Immature natural killer cell (primary cell): ENCODE data around the gene MED7. TPM values are rescaled to one million over a fixed set of nuclear protein-coding genes. Genes with fewer than 3 reads are reported as not detected.

Experiments
- DNase-seq, 3 donors: peaks; one replicate each; pipeline ENCODE4 v3.0.0; 2022; ENCODE audit warnings: mixed read lengths in 1 of 3
- H3K27ac Mint-ChIP-seq, 6 donors: one replicate each; pipeline ENCODE4 v1.8.0; 2020; ENCODE audit warnings: mixed read lengths in 6 of 6, mild to moderate bottlenecking in 5 of 6, inconsistent platforms in 4 of 6, moderate library complexity in 3 of 6
- H3K27me3 Mint-ChIP-seq, 3 donors: one replicate each; pipeline ENCODE4 v1.8.0; 2020 to 2021; ENCODE audit warnings: low read depth in 3 of 3, mild to moderate bottlenecking in 3 of 3, mixed read lengths in 3 of 3, moderate library complexity in 3 of 3, inconsistent platforms in 1 of 3
- H3K36me3 Mint-ChIP-seq, 3 donors: one replicate each; pipeline ENCODE4 v1.8.0; 2020; ENCODE audit warnings: mixed read lengths in 3 of 3, inconsistent platforms in 2 of 3, mild to moderate bottlenecking in 2 of 3
- H3K4me1 Mint-ChIP-seq, 2 donors: one replicate each; pipeline ENCODE4 v1.8.0; 2020; ENCODE audit warnings: inconsistent platforms in 2 of 2, mild to moderate bottlenecking in 2 of 2, mixed read lengths in 2 of 2, moderate library complexity in 1 of 2
- H3K4me3 Mint-ChIP-seq, 5 donors: one replicate each; pipeline ENCODE4 v1.8.0; 2020; ENCODE audit warnings: mild to moderate bottlenecking in 5 of 5, mixed read lengths in 5 of 5, inconsistent platforms in 3 of 5, moderate library complexity in 3 of 5
- H3K9me3 Mint-ChIP-seq, 6 donors: one replicate each; pipeline ENCODE4 v1.8.0; 2020; ENCODE audit warnings: mild to moderate bottlenecking in 6 of 6, mixed read lengths in 6 of 6, inconsistent platforms in 4 of 6, moderate library complexity in 3 of 6
- polyA plus RNA-seq, 3 donors: library from polyadenylated mRNA; unstranded; fragments of 300-500 nt; fragmentation: Illumina TruSeq; gene quantifications; one replicate each; pipeline ENCODE4 v1.2.3, GENCODE V29; 2021

The MED7 gene
- polyA plus RNA-seq, 3 donors from 2014 or later = 14.6 to 17.9 (median 16.7) TPM

DNA sequence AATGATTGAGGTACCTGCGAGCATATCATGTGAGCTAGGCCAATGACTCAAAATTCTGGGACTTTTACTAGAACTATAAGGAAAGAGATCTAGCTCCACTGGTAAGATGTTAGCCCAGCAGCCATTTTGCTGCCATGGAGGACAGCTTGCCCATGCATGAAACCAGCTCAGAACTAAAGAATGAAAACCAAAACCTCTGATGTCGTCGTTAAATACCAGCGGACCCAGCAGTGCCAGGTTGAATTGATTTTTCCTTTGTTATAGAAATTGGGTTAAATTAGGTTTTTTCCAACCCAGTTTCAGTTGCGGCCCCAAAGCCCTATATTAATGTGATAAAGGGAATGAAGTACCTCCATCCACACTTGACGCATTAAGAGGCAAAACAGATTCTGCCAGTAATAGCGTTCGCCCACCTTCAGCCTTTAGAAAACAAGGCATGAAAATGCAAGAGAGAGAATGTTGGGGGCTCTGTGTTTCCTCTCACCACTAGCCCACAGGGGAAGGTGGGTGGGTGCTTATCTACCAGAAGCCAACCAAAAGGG lies 32.5 kb upstream of the MED7 start:
- Mint-ChIP-seq H3K27ac (peak overlapping the region in 1 of 6 donors; percentile 45), H3K27me3 (no peaks in the 10 kb centered on the region), H3K36me3 (no peaks in the 10 kb centered on the region), H3K4me3 (no peak overlapping the region), H3K4me1 (peaks cover 36 to 40% of the 10 kb centered on the region in 2 donors), H3K9me3 (no peaks in the 10 kb centered on the region)
- DNase-seq = no peak

DNA sequence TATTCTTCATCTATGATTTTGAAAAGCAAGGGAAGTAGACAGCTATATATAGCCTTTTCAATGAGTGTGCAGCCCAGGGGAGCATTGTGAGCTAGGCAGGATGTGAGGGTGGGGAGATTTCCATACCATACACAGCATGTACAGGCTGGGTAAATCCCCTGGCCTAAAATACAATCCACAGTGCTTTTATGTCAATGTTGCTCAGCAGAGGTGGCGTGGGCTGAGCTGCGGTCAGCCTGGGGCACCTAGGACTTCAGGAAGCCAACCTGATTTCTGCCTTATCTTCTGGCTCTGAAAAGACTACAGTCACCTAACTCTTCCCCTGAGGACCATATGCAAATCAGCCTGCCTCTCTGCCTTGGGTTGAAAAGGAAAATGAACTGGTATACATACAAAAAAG lies 29.7 kb upstream of the MED7 start:
- peak; percentile 35 to 44 (median 39) for DNase-seq
- peak overlapping the region in 2 of 5 donors; percentile 14 to 57 for H3K4me3 Mint-ChIP-seq
- H3K9me3 Mint-ChIP-seq = no peaks in the 10 kb centered on the region
- H3K27me3 Mint-ChIP-seq = no peaks in the 10 kb centered on the region
- peaks cover 16 to 21% of the 10 kb centered on the region in 2 donors for H3K4me1 Mint-ChIP-seq
- no peaks in the 10 kb centered on the region for H3K36me3 Mint-ChIP-seq
- H3K27ac Mint-ChIP-seq = peak overlapping the region; percentile 28 to 88 (median 74)

GRCh38 chr5:157168286-157168685 lies 25.6 kb upstream of the MED7 start:
- no peak for DNase-seq
- Mint-ChIP-seq H3K4me1 (peaks cover 17 to 25% of the 10 kb centered on the region in 2 donors), H3K4me3 (no peak overlapping the region), H3K36me3 (no peaks in the 10 kb centered on the region), H3K27me3 (peaks cover 0 to 5% (median 2%) of the 10 kb centered on the region in 3 donors), H3K27ac (no peak overlapping the region), H3K9me3 (no peaks in the 10 kb centered on the region)

DNA sequence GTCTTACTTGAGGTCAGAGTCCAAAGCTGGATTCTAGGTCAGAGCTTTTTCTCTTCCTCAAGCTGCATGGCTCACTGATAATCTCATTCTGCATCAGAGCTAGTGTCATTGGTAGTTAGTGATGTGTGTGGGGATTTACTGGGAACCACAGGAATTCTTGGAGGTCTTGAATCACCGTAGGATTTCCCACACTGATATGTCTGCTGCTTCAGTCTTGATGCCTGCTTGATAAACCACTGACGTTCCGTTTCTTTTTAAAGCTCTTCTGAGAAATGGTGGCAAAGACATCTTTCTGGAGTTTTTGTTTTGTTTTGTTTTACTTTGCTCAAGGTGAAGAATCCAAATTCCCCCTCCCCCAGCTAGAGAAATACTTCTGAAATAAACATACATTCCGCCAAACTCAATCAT lies 24.6 kb upstream of the MED7 start:
- H3K27ac Mint-ChIP-seq = peak overlapping the region in 1 of 6 donors; percentile 42
- H3K4me3 Mint-ChIP-seq = peak overlapping the region in 1 of 5 donors; percentile 58
- no peak for DNase-seq
- peaks cover 0 to 6% (median 4%) of the 10 kb centered on the region in 3 donors for H3K27me3 Mint-ChIP-seq
- no peaks in the 10 kb centered on the region for H3K36me3 Mint-ChIP-seq
- H3K9me3 Mint-ChIP-seq = no peaks in the 10 kb centered on the region
- peaks cover 8 to 15% of the 10 kb centered on the region in 2 donors for H3K4me1 Mint-ChIP-seq

GRCh38 chr5:157166214-157167213 lies 23.8 kb upstream of the MED7 start, which contains the start of gene GARIN3:
Gene GARIN3, minus strand, starts transcription at chr5:157166264. Its CDS starts 96 bp downstream, at chr5:157166168.
- Mint-ChIP-seq H3K4me3 (peak within 1 kb of the TSS in 1 of 5 donors; percentile 58), H3K36me3 (no peaks in the 10 kb centered on the region), H3K9me3 (no peaks in the 10 kb centered on the region), H3K27ac (peak within 1 kb of the TSS in 1 of 6 donors; percentile 30), H3K4me1 (peaks cover 2 to 8% of the 10 kb centered on the region in 2 donors), H3K27me3 (peaks cover 0 to 6% (median 4%) of the 10 kb centered on the region in 3 donors)
- no peak for DNase-seq

DNA sequence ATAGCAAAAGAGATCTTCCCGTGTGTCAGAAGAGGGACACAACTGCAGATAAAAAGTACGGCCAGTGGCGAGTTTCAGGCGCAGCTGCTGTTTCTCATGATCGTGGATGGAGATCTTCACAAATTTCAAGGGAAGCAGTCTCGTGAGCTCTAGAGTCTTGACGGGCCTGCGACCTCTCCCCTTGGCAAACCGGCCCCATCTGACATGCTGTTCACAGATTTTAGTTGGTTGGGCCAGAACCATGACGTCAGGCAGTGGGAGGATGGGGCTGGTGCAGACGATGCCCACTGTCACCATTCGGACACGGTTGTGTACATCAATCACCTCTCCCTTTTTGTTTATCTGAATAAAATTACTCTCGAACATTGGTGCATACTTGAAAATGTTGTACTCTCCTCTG lies 23.0 kb upstream of the MED7 start:
- Mint-ChIP-seq H3K27ac (no peak overlapping the region), H3K36me3 (no peaks in the 10 kb centered on the region), H3K9me3 (no peaks in the 10 kb centered on the region), H3K4me3 (no peak overlapping the region), H3K27me3 (peaks cover 0 to 6% (median 4%) of the 10 kb centered on the region in 3 donors), H3K4me1 (peaks cover 2 to 8% of the 10 kb centered on the region in 2 donors)
- DNase-seq = no peak

- H3K9me3 Mint-ChIP-seq = no peaks in the 10 kb centered on the region
- no peak overlapping the region for H3K27ac Mint-ChIP-seq
- H3K36me3 Mint-ChIP-seq = no peaks in the 10 kb centered on the region
- peaks cover 0 to 6% (median 4%) of the 10 kb centered on the region in 3 donors for H3K27me3 Mint-ChIP-seq
- no peak for DNase-seq
- no peak overlapping the region for H3K4me3 Mint-ChIP-seq
- H3K4me1 Mint-ChIP-seq = peaks cover 2 to 8% of the 10 kb centered on the region in 2 donors
Observed at GRCh38 chr5:157165261-157165660, 22.6 kb upstream of the MED7 start.

DNA sequence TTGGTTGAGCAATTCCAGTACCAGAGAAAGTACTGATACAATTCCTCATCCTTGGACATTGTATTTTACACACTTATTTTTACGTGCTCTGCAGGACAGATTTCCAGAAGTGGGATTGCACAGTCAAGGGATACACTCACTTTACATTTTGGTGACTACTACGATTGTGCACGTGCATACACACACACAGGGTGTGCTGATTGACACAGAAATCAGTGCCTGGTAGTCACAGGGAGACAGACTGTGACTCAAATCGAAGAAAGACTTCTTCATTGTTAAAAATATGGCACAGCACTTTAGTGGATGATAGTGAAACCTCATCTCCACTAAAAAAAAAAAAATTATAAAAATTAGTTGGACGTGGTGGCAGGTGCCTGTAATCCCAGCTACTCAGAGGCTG lies 21.9 kb upstream of the MED7 start:
- no peak overlapping the region for H3K4me3 Mint-ChIP-seq
- DNase-seq = no peak
- peaks cover 4 to 8% of the 10 kb centered on the region in 2 donors for H3K4me1 Mint-ChIP-seq
- no peaks in the 10 kb centered on the region for H3K9me3 Mint-ChIP-seq
- no peak overlapping the region for H3K27ac Mint-ChIP-seq
- peaks cover 0 to 6% (median 4%) of the 10 kb centered on the region in 3 donors for H3K27me3 Mint-ChIP-seq
- H3K36me3 Mint-ChIP-seq = no peaks in the 10 kb centered on the region

DNA sequence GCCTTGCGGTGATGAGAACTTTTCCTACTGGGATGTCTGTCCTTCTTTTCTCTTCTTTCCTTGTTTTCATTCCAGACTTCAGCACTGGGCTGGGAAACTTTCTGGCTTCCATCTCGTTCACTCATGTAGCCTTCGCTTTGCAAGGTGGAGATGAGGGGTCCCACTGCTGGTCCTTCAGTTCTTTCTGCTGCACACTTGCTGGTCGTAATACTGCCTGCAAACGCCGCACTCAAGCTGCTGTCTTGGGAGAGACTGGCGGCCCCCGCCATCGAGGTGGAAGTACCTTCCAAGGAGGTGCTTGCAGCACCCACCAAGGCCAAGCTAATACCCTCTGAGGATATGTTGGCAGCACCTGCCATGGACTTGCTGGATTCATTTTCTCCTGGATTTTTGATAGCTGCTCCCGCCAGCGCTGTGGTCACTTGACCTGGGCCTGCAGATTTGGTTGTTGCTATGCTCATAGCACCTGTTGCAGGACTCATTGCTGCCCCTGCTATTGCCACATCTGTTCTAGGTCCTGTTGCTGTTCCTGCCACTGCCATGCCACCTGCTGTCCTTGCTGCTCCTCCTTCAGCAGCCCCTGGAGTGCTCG lies 20.4 kb upstream of the MED7 start:
- no peak overlapping the region for H3K27ac Mint-ChIP-seq
- no peak overlapping the region for H3K4me3 Mint-ChIP-seq

DNA sequence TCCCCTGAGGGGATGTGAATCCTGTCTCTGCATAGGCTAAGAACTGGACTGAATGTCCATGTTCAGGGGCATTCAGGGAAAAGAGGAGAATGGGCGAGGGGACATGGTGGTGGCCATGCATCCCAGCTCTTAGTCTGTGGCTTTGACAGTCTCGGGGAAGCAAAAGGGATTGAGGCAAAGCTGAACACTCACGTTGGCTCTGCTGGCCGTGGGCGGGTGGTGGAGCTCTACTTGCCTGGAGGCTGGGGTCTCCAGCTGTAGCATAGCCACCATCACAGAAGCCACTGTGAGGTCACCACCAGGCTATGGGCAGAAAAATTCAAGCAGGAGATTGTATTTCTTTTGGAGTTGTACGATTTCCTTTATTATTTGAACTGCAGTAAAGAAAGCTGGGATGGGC lies 19.3 kb upstream of the MED7 start:
- Mint-ChIP-seq H3K4me1 (peaks cover 5 to 8% of the 10 kb centered on the region in 2 donors), H3K36me3 (no peaks in the 10 kb centered on the region), H3K27ac (no peak overlapping the region), H3K27me3 (peaks cover 2 to 6% (median 4%) of the 10 kb centered on the region in 3 donors), H3K4me3 (no peak overlapping the region), H3K9me3 (no peaks in the 10 kb centered on the region)
- DNase-seq = no peak

More for the DNA sequence above, 20.4 kb upstream of the MED7 start:
- H3K27me3 Mint-ChIP-seq = peaks cover 2 to 6% (median 4%) of the 10 kb centered on the region in 3 donors
- no peaks in the 10 kb centered on the region for H3K36me3 Mint-ChIP-seq
- no peaks in the 10 kb centered on the region for H3K9me3 Mint-ChIP-seq
- DNase-seq = no peak
- peaks cover 9 to 13% of the 10 kb centered on the region in 2 donors for H3K4me1 Mint-ChIP-seq

DNA sequence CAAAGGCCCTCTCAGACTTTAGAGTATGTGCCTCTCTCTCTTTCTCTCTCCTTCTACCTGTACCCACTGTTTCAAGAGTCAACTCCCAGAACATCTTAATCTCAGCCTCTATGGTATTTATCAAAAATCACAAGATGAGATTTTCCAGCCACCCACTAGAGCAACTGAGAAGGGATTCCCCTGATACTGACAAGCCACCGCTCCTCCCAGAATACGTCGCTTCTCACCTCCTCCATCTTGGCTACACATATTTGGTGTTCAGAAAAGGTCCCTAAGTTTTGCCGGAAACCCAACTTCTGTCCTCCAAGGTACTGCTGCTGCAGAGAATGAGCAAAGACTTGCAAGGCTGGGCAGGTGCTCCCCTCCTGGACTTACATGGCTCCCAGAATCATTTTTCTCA lies 17.3 kb upstream of the MED7 start:
- H3K36me3 Mint-ChIP-seq = no peaks in the 10 kb centered on the region
- no peak for DNase-seq
- H3K27ac Mint-ChIP-seq = peak overlapping the region in 1 of 6 donors; percentile 70
- peaks cover 2 to 8% (median 2%) of the 10 kb centered on the region in 3 donors for H3K27me3 Mint-ChIP-seq
- no peaks in the 10 kb centered on the region for H3K9me3 Mint-ChIP-seq
- H3K4me1 Mint-ChIP-seq = peaks cover 10 to 14% of the 10 kb centered on the region in 2 donors
- H3K4me3 Mint-ChIP-seq = no peak overlapping the region

DNA sequence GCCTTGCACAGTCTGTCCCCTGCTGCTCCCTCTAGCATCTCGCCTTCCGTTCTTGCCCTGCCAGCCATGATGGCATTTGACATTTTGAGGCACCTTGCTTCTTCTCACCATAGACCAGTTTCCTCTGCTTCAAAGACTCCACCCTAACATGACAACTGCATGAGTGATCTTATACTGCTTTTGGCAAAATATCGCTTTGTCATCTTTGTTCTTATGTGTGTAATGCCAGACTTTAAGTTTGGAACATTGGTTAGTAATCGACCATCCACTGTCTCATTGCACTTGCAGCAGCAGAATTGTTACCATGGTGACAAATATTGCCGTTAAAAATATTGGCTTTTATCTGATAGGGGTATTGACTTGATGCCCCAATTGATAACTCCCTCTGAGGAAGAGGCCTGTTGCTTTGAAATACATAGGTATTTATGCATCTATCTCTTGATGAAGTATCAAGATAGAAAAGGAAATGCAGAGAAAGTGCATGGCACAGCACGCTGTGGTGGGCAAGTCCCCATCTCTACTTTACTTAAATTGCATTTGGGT lies 16.6 kb upstream of the MED7 start:
- peaks cover 2 to 5% (median 2%) of the 10 kb centered on the region in 3 donors for H3K27me3 Mint-ChIP-seq

DNA sequence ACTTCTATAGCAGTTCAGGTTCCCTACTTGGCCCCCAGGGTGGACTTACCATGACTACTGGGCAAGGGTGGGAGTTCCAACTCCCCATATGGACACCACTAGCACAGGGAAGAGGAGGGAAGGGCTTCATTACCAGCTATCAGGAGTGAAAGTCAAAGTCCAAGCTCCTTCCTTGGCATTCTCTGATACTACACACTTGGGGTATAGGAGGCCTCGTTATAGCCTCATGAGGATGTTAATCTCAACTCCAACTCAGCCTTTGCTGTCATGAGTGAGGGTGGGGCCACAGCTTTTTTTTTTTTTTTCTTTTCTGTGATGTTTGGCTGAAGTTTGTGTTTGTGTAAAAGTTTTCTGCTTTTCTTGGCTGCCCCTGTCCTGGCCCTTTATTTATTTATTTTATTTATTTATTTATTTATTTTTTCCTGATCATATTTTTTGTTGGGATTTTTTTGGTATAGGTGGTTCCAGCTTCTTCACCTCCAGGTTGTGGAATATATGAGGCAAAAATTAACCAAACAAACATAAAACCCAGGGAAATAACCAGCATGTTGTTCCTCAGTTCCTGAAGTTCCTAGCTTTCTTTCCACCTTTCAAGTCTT lies 14.7 kb upstream of the MED7 start:
- no peak overlapping the region for H3K4me3 Mint-ChIP-seq
- peaks cover 14 to 18% of the 10 kb centered on the region in 2 donors for H3K4me1 Mint-ChIP-seq
- no peak for DNase-seq
- H3K9me3 Mint-ChIP-seq = no peaks in the 10 kb centered on the region
- no peak overlapping the region for H3K27ac Mint-ChIP-seq
- H3K27me3 Mint-ChIP-seq = peaks cover 0 to 2% (median 2%) of the 10 kb centered on the region in 3 donors
- no peaks in the 10 kb centered on the region for H3K36me3 Mint-ChIP-seq

More for the DNA sequence above, 16.6 kb upstream of the MED7 start:
- Mint-ChIP-seq H3K36me3 (no peaks in the 10 kb centered on the region), H3K27ac (no peak overlapping the region), H3K4me3 (no peak overlapping the region), H3K9me3 (no peaks in the 10 kb centered on the region), H3K4me1 (peaks cover 14 to 18% of the 10 kb centered on the region in 2 donors)
- no peak for DNase-seq
